Middle frontal gyrus (tissue), 1 donor: ENCODE results near the gene IFT25.

Experiments
- DNase-seq: peaks from one replicate; pipeline ENCODE4 v3.0.0-alpha.2; 2015; ENCODE audit warnings: low spot score; ENCODE audit errors: extremely low spot score

IFT25 gene

GRCh38 chr1:53957194-53957818 lies 11.8 kb upstream of the IFT25 start:
- DNase-seq: no peak

- DNase-seq: no peak
These were observed 11.0 kb upstream of the IFT25 start for GRCh38 chr1:53956308-53957168.

GRCh38 chr1:53954128-53954527 lies 8.6 kb upstream of the IFT25 start:
- no peak for DNase-seq

GRCh38 chr1:53951697-53952096 lies 6.2 kb upstream of the IFT25 start:
- DNase-seq: no peak

- no peak for DNase-seq
These were observed 3.8 kb upstream of the IFT25 start for GRCh38 chr1:53949023-53949990.

GRCh38 chr1:53948291-53948690 lies 2.8 kb upstream of the IFT25 start:
- DNase-seq: no peak

GRCh38 chr1:53947172-53947907 lies 1.8 kb upstream of the IFT25 start:
- no peak for DNase-seq

- peak; percentile 73 for DNase-seq
These were observed 1.0 kb upstream of the IFT25 start, which contains the start of gene LRRC42 for GRCh38 chr1:53946252-53947171. Gene LRRC42 (plus strand): TSS chr1:53946350. CDS start chr1:53952000, 5,650 bp downstream.

- DNase-seq: no peak
These were observed 391 bp downstream of the IFT25 start for GRCh38 chr1:53945183-53945432.

GRCh38 chr1:53944469-53945182 lies 873 bp downstream of the IFT25 start:
- no peak for DNase-seq

- DNase-seq: no peak
These were observed 1.9 kb downstream of the IFT25 start for GRCh38 chr1:53943490-53944043.

GRCh38 chr1:53943090-53943489 lies 2.4 kb downstream of the IFT25 start:
- no peak for DNase-seq

GRCh38 chr1:53942127-53942957 lies 3.2 kb downstream of the IFT25 start:
- no peak for DNase-seq

- no peak for DNase-seq
These were observed 7.2 kb downstream of the IFT25 start for GRCh38 chr1:53938136-53938830.

GRCh38 chr1:53936430-53936829 lies 9.1 kb downstream of the IFT25 start:
- no peak for DNase-seq

GRCh38 chr1:53934170-53934765 lies 11.2 kb downstream of the IFT25 start:
- DNase-seq: no peak

GRCh38 chr1:53931523-53931922 lies 14.0 kb downstream of the IFT25 start:
- no peak for DNase-seq
